ENCODE data around the gene FBXL17. TPM values are rescaled to one million over a fixed set of nuclear protein-coding genes. Genes with fewer than 3 reads are reported as not detected.

The FBXL17 gene
- total and polyA plus RNA-seq, 2 donors (not counting 1 experiment from before 2014, with no cell fraction given) = 7.3 to 40.3 TPM

DNA sequence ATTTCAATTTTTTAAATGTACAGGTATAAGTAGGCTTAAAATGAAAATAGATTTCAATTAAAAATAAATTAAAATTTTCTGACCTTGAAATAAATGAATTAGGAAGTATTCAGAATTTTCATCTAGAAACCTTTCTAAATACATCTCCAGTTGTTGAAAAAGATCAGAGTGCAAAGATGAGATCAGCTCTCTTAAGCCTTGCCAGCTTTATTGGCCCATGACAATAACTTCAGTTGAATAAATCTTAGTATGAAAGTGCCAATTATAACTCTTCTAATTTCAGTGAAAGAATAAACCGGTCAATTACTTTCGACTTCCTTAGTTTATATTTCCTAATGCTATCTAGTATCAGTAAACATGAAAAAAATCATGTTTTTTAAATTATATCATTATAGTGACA, 117.4 kb downstream of the FBXL17 start:
- Histone ChIP-seq H3K27me3 (replicated peaks in 1 of 4; ENCODE audit: control extremely low read depth in 1 of 4, control insufficient read depth in 3 of 4, insufficient read depth in 4 of 4, low read length in 3 of 4) (no peaks in the 10 kb centered on the region), H3K27ac (ENCODE audit: low read length in 2 of 2) (no peak overlapping the region), H3K4me1 (ENCODE audit: control insufficient read depth in 2 of 2, insufficient read depth in 2 of 2, low read length in 2 of 2) (peaks cover 3 to 4% of the 10 kb centered on the region in 2 donors), H3K4me2 (replicated peaks; ENCODE audit: low read depth, low read length, poor library complexity, severe bottlenecking) (no peak overlapping the region), H3K9ac (ENCODE audit: low read length) (no peak overlapping the region), H3K4me3 (ENCODE audit: control extremely low read depth in 1 of 5, extremely low read depth in 1 of 5, insufficient read depth in 1 of 5, low read depth in 2 of 5, low read length in 4 of 5) (no peak overlapping the region), H4K20me1 (ENCODE audit: control insufficient read depth, insufficient read depth, low read length, poor library complexity, severe bottlenecking) (peaks cover 7% of the 10 kb centered on the region), H3K79me2 (ENCODE audit: control insufficient read depth, insufficient read depth, low read length) (peaks cover 9% of the 10 kb centered on the region), H3K36me3 (replicated peaks in 1 of 2; ENCODE audit: control extremely low read depth in 1 of 2, control insufficient read depth in 1 of 2, extremely low read depth in 1 of 2, insufficient read depth in 2 of 2, low read length in 1 of 2) (no peaks in the 10 kb centered on the region), H2AFZ (ENCODE audit: insufficient read depth, low read depth, low read length, poor library complexity, severe bottlenecking) (no peak overlapping the region), H3K9me3 (ENCODE audit: control extremely low read depth in 1 of 3, control insufficient read depth in 2 of 3, insufficient read depth in 1 of 3, low read length in 2 of 3) (no peaks in the 10 kb centered on the region)
- ATAC-seq (ENCODE audit: low read depth) (no peak), DNase-seq (no peak)
- intact Hi-C loops (cut with micrococcal nuclease) = no loop called here
- ChIA-PET CTCF (no interaction called here), POLR2A (no interaction called here)
- no peak overlapping the region for H3K27ac Mint-ChIP-seq
- no peak for TF ChIP-seq EZH2 (IDR thresholded peaks at IDR 0.05; ENCODE audit: borderline replicate concordance, insufficient read depth, low read depth, low read length, poor library complexity, severe bottlenecking)
- no peak overlapping the region for H3K4me3 Mint-ChIP-seq
- H3K27me3 Mint-ChIP-seq = no peaks in the 10 kb centered on the region
- H3K9me3 Mint-ChIP-seq (ENCODE audit: insufficient read depth) = no peaks in the 10 kb centered on the region
- peaks cover 5% of the 10 kb centered on the region for H3K4me1 Mint-ChIP-seq
- WGBS (ENCODE audit: insufficient coverage) = no CpG with 5 or more reads among the region's 2 CpGs

- H3K27ac ChIP-seq (ENCODE audit: low read length in 2 of 2) = no peak overlapping the region
- Mint-ChIP-seq H3K27me3 (no peaks in the 10 kb centered on the region), H3K4me1 (peaks cover 5% of the 10 kb centered on the region), H3K4me3 (no peak overlapping the region), H3K27ac (no peak overlapping the region), H3K9me3 (ENCODE audit: insufficient read depth) (no peaks in the 10 kb centered on the region)
- H3K9ac ChIP-seq (ENCODE audit: low read length) = no peak overlapping the region
- TF ChIP-seq, protein P1, sequence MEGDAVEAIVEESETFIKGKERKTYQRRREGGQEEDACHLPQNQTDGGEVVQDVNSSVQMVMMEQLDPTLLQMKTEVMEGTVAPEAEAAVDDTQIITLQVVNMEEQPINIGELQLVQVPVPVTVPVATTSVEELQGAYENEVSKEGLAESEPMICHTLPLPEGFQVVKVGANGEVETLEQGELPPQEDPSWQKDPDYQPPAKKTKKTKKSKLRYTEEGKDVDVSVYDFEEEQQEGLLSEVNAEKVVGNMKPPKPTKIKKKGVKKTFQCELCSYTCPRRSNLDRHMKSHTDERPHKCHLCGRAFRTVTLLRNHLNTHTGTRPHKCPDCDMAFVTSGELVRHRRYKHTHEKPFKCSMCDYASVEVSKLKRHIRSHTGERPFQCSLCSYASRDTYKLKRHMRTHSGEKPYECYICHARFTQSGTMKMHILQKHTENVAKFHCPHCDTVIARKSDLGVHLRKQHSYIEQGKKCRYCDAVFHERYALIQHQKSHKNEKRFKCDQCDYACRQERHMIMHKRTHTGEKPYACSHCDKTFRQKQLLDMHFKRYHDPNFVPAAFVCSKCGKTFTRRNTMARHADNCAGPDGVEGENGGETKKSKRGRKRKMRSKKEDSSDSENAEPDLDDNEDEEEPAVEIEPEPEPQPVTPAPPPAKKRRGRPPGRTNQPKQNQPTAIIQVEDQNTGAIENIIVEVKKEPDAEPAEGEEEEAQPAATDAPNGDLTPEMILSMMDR (IDR thresholded peaks at IDR 0.05) = no peak
- no peak for TF ChIP-seq EZH2 (IDR thresholded peaks at IDR 0.05; ENCODE audit: borderline replicate concordance, insufficient read depth, low read depth, low read length, poor library complexity, severe bottlenecking)
- H3K4me1 ChIP-seq (ENCODE audit: control insufficient read depth in 2 of 2, insufficient read depth in 2 of 2, low read length in 2 of 2) = peaks cover 3 to 4% of the 10 kb centered on the region in 2 donors
- DNase-seq (no peak), ATAC-seq (ENCODE audit: low read depth) (no peak)
- intact Hi-C loops (cut with micrococcal nuclease) = no loop called here
- peaks cover 14% of the 10 kb centered on the region for H4K20me1 ChIP-seq (ENCODE audit: control insufficient read depth, insufficient read depth, low read length, poor library complexity, severe bottlenecking)
- no peak overlapping the region for H3K4me2 ChIP-seq (replicated peaks; ENCODE audit: low read depth, low read length, poor library complexity, severe bottlenecking)
- H3K27me3 ChIP-seq (replicated peaks in 1 of 4; ENCODE audit: control extremely low read depth in 1 of 4, control insufficient read depth in 3 of 4, insufficient read depth in 4 of 4, low read length in 3 of 4) = no peaks in the 10 kb centered on the region
- ChIA-PET CTCF (interaction anchor here (1.2 to 5.6 kb wide), 3 partner anchors 9 to 82 kb away, joined by 3 to 68 read pairs (median 5); no protein-coding TSS in a partner anchor), POLR2A (no interaction called here)
- no peak overlapping the region for H2AFZ ChIP-seq (ENCODE audit: insufficient read depth, low read depth, low read length, poor library complexity, severe bottlenecking)
- H3K4me3 ChIP-seq (ENCODE audit: control extremely low read depth in 1 of 5, extremely low read depth in 1 of 5, insufficient read depth in 1 of 5, low read depth in 2 of 5, low read length in 4 of 5) = no peak overlapping the region
- no peaks in the 10 kb centered on the region for H3K36me3 ChIP-seq (replicated peaks in 1 of 2; ENCODE audit: control extremely low read depth in 1 of 2, control insufficient read depth in 1 of 2, extremely low read depth in 1 of 2, insufficient read depth in 2 of 2, low read length in 1 of 2)
- peaks cover 9% of the 10 kb centered on the region for H3K79me2 ChIP-seq (ENCODE audit: control insufficient read depth, insufficient read depth, low read length)
- H3K9me3 ChIP-seq (ENCODE audit: control extremely low read depth in 1 of 3, control insufficient read depth in 2 of 3, insufficient read depth in 1 of 3, low read length in 2 of 3) = no peaks in the 10 kb centered on the region
Measured at GRCh38 chr5:108263338-108263737, 118.6 kb downstream of the FBXL17 start.
